H9 (cell line): ENCODE data around the gene ZNF853. TPM values are rescaled to one million over a fixed set of nuclear protein-coding genes. Genes with fewer than 3 reads are reported as not detected.

Source experiments
- DNase-seq: peaks from one replicate; pipeline ENCODE4 v3.0.0-alpha.2; 2017
- H2AFZ ChIP-seq: one replicate; pipeline ENCODE4 v1.6.1; 2013; ENCODE audit warnings: mild to moderate bottlenecking, low read length, control low read depth, moderate library complexity
- H2AK5ac ChIP-seq: 2 replicates; pipeline ENCODE4 v1.6.1; 2013; ENCODE audit warnings: low read length, control low read depth, mixed read lengths; ENCODE audit not compliant: insufficient read length
- H2BK120ac ChIP-seq: one replicate; pipeline ENCODE4 v1.6.1; 2013; ENCODE audit warnings: low read depth, mild to moderate bottlenecking, low read length, control low read depth, inconsistent platforms; ENCODE audit not compliant: poor library complexity, severe bottlenecking
- H2BK12ac ChIP-seq: 2 replicates; pipeline ENCODE4 v1.6.1; 2013; ENCODE audit warnings: low read length, control low read depth, mixed read lengths, low read depth; ENCODE audit not compliant: insufficient read length
- H2BK15ac ChIP-seq: 2 replicates; pipeline ENCODE4 v1.6.1; 2013; ENCODE audit warnings: low read depth, low read length, control low read depth
- H2BK20ac ChIP-seq: one replicate; pipeline ENCODE4 v1.6.1; 2013; ENCODE audit warnings: low read depth, mild to moderate bottlenecking, low read length, control low read depth, inconsistent platforms; ENCODE audit not compliant: poor library complexity, severe bottlenecking
- H2BK5ac ChIP-seq: 2 replicates; pipeline ENCODE4 v1.6.1; 2013; ENCODE audit warnings: low read length, control low read depth, mixed read lengths; ENCODE audit not compliant: insufficient read length
- H3K14ac ChIP-seq: 2 replicates; pipeline ENCODE4 v1.6.1; 2013; ENCODE audit warnings: low read length, control low read depth; ENCODE audit not compliant: insufficient read depth
- H3K18ac ChIP-seq: 2 replicates; pipeline ENCODE4 v1.6.1; 2013; ENCODE audit warnings: low read depth, mild to moderate bottlenecking, mixed read lengths, low read length, control low read depth; ENCODE audit not compliant: insufficient read length
- H3K23ac ChIP-seq: 2 replicates; pipeline ENCODE4 v1.6.1; 2013; ENCODE audit warnings: low read length, control low read depth, mixed read lengths, low read depth; ENCODE audit not compliant: insufficient read length
- H3K23me2 ChIP-seq: 2 replicates; pipeline ENCODE4 v1.6.1; 2013; ENCODE audit warnings: low read depth, mild to moderate bottlenecking, mixed read lengths, low read length, control low read depth; ENCODE audit not compliant: insufficient read length, poor library complexity, severe bottlenecking
- H3K27ac ChIP-seq: 2 replicates; pipeline ENCODE4 v1.5.1; 2013; ENCODE audit warnings: low read length, control low read depth, mixed read lengths, low read depth; ENCODE audit not compliant: insufficient read length
- H3K27me3 ChIP-seq: 2 replicates; pipeline ENCODE4 v1.6.1; 2013; ENCODE audit warnings: low read length, control low read depth, inconsistent platforms; ENCODE audit not compliant: insufficient read depth
- H3K4ac ChIP-seq: 2 replicates; pipeline ENCODE4 v1.6.1; 2013; ENCODE audit warnings: low read depth, mild to moderate bottlenecking, control low read depth, inconsistent platforms, low read length, moderate library complexity
- H3K4me1 ChIP-seq: 2 replicates; pipeline ENCODE4 v1.6.1; 2013; ENCODE audit warnings: low read length, control low read depth, inconsistent platforms; ENCODE audit not compliant: insufficient read depth
- H3K4me2 ChIP-seq: 2 replicates; pipeline ENCODE4 v1.6.1; 2013; ENCODE audit warnings: low read length, control low read depth, mixed read lengths; ENCODE audit not compliant: insufficient read length, insufficient read depth
- H3K56ac ChIP-seq: 2 replicates; pipeline ENCODE4 v1.6.1; 2013; ENCODE audit warnings: low read depth, mild to moderate bottlenecking, mixed read lengths, low read length, control low read depth; ENCODE audit not compliant: insufficient read length
- H3K79me1 ChIP-seq: 2 replicates; pipeline ENCODE4 v1.6.1; 2013; ENCODE audit warnings: low read depth, mild to moderate bottlenecking, moderate library complexity, low read length, control low read depth, inconsistent platforms; ENCODE audit not compliant: insufficient read depth, poor library complexity, severe bottlenecking
- H3K79me2 ChIP-seq: 2 replicates; pipeline ENCODE4 v1.6.1; 2013; ENCODE audit warnings: low read length, control low read depth, inconsistent platforms; ENCODE audit not compliant: insufficient read depth
- H3K9ac ChIP-seq: 2 replicates; pipeline ENCODE4 v1.6.1; 2013; ENCODE audit warnings: low read length, control low read depth, mixed read lengths; ENCODE audit not compliant: insufficient read length; ENCODE audit errors: extremely low read depth
- H3K9me3 ChIP-seq: one replicate; pipeline ENCODE4 v1.6.1; 2013; ENCODE audit warnings: low read depth, low read length, inconsistent platforms; ENCODE audit not compliant: control insufficient read depth
- H3T11ph ChIP-seq: one replicate; pipeline ENCODE4 v1.6.1; 2013; ENCODE audit warnings: mild to moderate bottlenecking, low read length, control low read depth, inconsistent platforms
- H4K20me1 ChIP-seq: one replicate; pipeline ENCODE4 v1.6.1; 2013; ENCODE audit not compliant: control insufficient read depth, insufficient read length, insufficient read depth
- H4K5ac ChIP-seq: 2 replicates; pipeline ENCODE4 v1.6.1; 2013; ENCODE audit warnings: low read depth, mild to moderate bottlenecking, mixed read lengths, low read length, control low read depth; ENCODE audit not compliant: insufficient read length
- H4K8ac ChIP-seq: replicated peaks from 2 replicates; pipeline ENCODE4 v1.6.1; 2013; ENCODE audit warnings: low read length, control low read depth, mixed read lengths, low read depth; ENCODE audit not compliant: insufficient read length
- H4K91ac ChIP-seq: 2 replicates; pipeline ENCODE4 v1.6.1; 2013; ENCODE audit warnings: low read depth, mild to moderate bottlenecking, moderate library complexity, mixed read lengths, low read length, control low read depth; ENCODE audit not compliant: insufficient read length
- H3K27ac Mint-ChIP-seq, 3 experiments: 2 replicates in 2 of 3; 3 replicates in 1 of 3; pipeline ENCODE4 v1.8.0; 2020 to 2021; ENCODE audit warnings: mixed read lengths in 3 of 3, mild to moderate bottlenecking in 1 of 3, moderate library complexity in 1 of 3
- H3K27me3 Mint-ChIP-seq: 2 replicates; pipeline ENCODE4 v1.8.0; 2021; ENCODE audit warnings: low read depth, mild to moderate bottlenecking, moderate library complexity, mixed read lengths
- H3K36me3 Mint-ChIP-seq, 3 experiments: 2 replicates in 2 of 3; 3 replicates in 1 of 3; pipeline ENCODE4 v1.8.0; 2020 to 2021; ENCODE audit warnings: low read depth in 3 of 3, mixed read lengths in 3 of 3; ENCODE audit not compliant: insufficient read depth in 1 of 3
- H3K4me1 Mint-ChIP-seq, 2 experiments: 2 replicates each; pipeline ENCODE4 v1.8.0; 2020; ENCODE audit warnings: mixed read lengths in 2 of 2
- H3K4me3 Mint-ChIP-seq, 2 experiments: 2 replicates in 1 of 2; 3 replicates in 1 of 2; pipeline ENCODE4 v1.8.0; 2020 to 2021; ENCODE audit warnings: mild to moderate bottlenecking in 2 of 2, mixed read lengths in 2 of 2, moderate library complexity in 1 of 2
- H3K9me3 Mint-ChIP-seq, 2 experiments: 2 replicates in 1 of 2; 3 replicates in 1 of 2; pipeline ENCODE4 v1.8.0; 2020; ENCODE audit warnings: mild to moderate bottlenecking in 2 of 2, mixed read lengths in 2 of 2, moderate library complexity in 1 of 2
- WGBS: extraction: QIAGEN DNeasy Blood & Tissue Kit; methylation state at CpG from one replicate; pipeline ENCODE4 v1.1.7; 2013; ENCODE audit warnings: missing lambda C conversion rate, low lambda C conversion rate, mixed read lengths; ENCODE audit not compliant: insufficient read length; ENCODE audit errors: extremely low coverage; 5-methylcytosine and 5-hydroxymethylcytosine counted together
- total RNA-seq: library from RNA; stranded (reverse); gene quantifications from 2 replicates; pipeline ENCODE4 v1.2.1, GENCODE V29; 2021
- TF ChIP-seq, protein P1 (sequence below): fragments of 200-600 bp; sonication (generic); conservative IDR thresholded peaks from 3 replicates; pipeline ENCODE4 v1.8.0; 2021; ENCODE audit warnings: antibody characterized with exemption, mild to moderate bottlenecking

Gene ZNF853
- total RNA-seq, 1 experiment from 2014 or later: 9.6 TPM

DNA sequence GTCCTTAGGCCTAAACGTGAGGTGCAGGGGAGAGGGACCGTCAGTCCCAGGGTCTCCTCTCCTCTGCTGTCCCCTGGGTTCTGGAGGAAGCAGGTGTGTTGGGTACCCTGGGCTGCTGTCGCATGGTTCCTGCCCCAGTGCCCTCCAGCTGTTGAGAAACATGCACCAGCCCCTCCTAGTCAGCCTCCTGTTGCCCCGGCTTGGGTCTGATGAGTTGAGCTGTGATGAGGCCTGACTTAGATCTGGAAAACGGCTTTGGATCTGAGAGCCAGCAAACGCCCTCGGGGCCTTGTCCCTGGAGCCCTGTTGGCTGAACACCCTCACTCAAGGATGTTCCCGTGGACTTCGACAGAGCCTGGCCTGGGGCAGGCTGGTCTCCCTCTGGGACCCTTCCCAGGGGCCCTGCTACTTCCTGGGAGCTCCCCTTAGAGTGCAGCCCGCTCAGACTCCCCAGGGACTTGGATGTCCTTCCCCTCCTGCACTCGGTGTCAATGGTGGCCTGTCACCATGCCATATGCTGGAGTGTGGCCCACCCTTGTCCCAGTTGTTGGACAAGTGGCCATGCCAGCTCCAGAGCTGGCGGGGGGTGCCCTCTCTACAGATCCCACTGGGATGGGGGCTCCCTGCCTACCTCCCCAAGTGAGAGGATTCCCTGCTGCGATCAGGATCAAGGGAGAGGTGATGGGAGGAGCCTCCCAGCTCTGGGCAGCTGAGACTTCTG lies 34.0 kb downstream of the ZNF853 start:
- Histone ChIP-seq H2BK20ac (no peak overlapping the region), H3K23me2 (no peaks in the 10 kb centered on the region), H3K9me3 (no peaks in the 10 kb centered on the region), H3K27ac (no peak overlapping the region), H3K9ac (no peak overlapping the region), H3K23ac (no peak overlapping the region), H4K91ac (no peak overlapping the region), H2BK120ac (no peak overlapping the region), H3K56ac (no peak overlapping the region), H2AK5ac (no peak overlapping the region), H3K79me2 (no peaks in the 10 kb centered on the region), H3K4me1 (no peaks in the 10 kb centered on the region), H3K79me1 (no peaks in the 10 kb centered on the region), H4K20me1 (no peaks in the 10 kb centered on the region), H3K4ac (no peak overlapping the region), H2AFZ (no peak overlapping the region), H4K5ac (no peak overlapping the region), H2BK15ac (no peak overlapping the region), H4K8ac (no peak overlapping the region), H2BK5ac (no peak overlapping the region), H3K27me3 (no peaks in the 10 kb centered on the region), H3K18ac (no peak overlapping the region), H3T11ph (no peak overlapping the region), H3K4me2 (no peak overlapping the region), H2BK12ac (no peak overlapping the region), H3K14ac (no peak overlapping the region)
- Mint-ChIP-seq H3K27me3 (no peaks in the 10 kb centered on the region), H3K36me3 (peaks cover 9 to 25% (median 18%) of the 10 kb centered on the region in 3 experiments), H3K27ac (0 out of 7 replicates have a peak overlapping the region, but pooled peaks of 1 of the 3 experiments have one; percentile 57), H3K4me1 (no peaks in the 10 kb centered on the region), H3K4me3 (no peak overlapping the region), H3K9me3 (peaks cover 0 to 4% of the 10 kb centered on the region in 2 experiments; a peak in 1 of 5 replicates)
- no CpG with 5 or more reads among the region's 13 CpGs for WGBS
- TF ChIP-seq, protein P1, sequence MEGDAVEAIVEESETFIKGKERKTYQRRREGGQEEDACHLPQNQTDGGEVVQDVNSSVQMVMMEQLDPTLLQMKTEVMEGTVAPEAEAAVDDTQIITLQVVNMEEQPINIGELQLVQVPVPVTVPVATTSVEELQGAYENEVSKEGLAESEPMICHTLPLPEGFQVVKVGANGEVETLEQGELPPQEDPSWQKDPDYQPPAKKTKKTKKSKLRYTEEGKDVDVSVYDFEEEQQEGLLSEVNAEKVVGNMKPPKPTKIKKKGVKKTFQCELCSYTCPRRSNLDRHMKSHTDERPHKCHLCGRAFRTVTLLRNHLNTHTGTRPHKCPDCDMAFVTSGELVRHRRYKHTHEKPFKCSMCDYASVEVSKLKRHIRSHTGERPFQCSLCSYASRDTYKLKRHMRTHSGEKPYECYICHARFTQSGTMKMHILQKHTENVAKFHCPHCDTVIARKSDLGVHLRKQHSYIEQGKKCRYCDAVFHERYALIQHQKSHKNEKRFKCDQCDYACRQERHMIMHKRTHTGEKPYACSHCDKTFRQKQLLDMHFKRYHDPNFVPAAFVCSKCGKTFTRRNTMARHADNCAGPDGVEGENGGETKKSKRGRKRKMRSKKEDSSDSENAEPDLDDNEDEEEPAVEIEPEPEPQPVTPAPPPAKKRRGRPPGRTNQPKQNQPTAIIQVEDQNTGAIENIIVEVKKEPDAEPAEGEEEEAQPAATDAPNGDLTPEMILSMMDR: no peak
- no peak for DNase-seq
